Hepatocyte (in vitro differentiated cells): ENCODE results near the gene PON1.

Experiments
- EZH2 ChIP-seq: fragments of 200-600 bp; sonication (generic); IDR thresholded peaks from 2 replicates; pipeline ENCODE4 v1.6.1; 2016; ENCODE audit warnings: antibody characterized with exemption, mild to moderate bottlenecking, borderline replicate concordance
- TF ChIP-seq, protein P1 (sequence below): fragments of 200-600 bp; sonication (generic); IDR thresholded peaks from 2 replicates; pipeline ENCODE4 v1.5.1; 2016; ENCODE audit warnings: antibody characterized with exemption, mild to moderate bottlenecking; ENCODE audit not compliant: poor library complexity

DNA sequence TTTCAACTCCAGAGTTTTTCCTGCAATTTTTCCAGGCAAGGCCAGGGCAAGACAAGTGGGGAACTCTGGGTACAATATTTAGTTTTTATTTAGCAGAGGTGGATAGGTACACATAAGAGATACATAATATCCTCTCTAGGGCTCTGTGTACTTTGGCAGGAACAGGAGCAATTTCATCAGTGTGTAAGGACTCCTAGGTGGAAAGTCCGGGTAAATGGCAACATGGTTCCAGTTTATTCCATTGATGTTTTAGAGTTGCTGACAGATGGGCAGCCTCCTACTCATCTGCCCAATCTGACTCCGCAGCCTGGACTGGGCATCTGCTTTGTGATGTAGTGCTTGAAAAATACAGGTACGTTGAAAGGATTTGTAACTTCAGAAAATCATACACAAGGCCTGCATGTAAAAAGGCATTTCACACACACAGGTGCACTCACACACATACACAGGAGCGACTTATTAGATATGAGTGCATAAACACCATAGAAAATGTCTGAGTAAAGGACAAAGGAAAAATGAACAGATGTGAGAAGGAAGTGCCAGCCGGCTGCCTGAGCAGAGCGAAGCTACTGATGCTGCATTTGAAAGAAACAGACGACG, 5.7 kb downstream of the PON1 start:
- TF ChIP-seq, protein P1, sequence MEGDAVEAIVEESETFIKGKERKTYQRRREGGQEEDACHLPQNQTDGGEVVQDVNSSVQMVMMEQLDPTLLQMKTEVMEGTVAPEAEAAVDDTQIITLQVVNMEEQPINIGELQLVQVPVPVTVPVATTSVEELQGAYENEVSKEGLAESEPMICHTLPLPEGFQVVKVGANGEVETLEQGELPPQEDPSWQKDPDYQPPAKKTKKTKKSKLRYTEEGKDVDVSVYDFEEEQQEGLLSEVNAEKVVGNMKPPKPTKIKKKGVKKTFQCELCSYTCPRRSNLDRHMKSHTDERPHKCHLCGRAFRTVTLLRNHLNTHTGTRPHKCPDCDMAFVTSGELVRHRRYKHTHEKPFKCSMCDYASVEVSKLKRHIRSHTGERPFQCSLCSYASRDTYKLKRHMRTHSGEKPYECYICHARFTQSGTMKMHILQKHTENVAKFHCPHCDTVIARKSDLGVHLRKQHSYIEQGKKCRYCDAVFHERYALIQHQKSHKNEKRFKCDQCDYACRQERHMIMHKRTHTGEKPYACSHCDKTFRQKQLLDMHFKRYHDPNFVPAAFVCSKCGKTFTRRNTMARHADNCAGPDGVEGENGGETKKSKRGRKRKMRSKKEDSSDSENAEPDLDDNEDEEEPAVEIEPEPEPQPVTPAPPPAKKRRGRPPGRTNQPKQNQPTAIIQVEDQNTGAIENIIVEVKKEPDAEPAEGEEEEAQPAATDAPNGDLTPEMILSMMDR, result no peak
- TF ChIP-seq EZH2, result no peak
